ENCODE results near the gene PAXIP1. TPM values are rescaled to one million over a fixed set of nuclear protein-coding genes. Genes with fewer than 3 reads are reported as not detected.

PAXIP1 gene
- total and polyA plus RNA-seq, 7 experiments from 2014 or later: 1.1 to 29.7 (median 9.4) TPM

GRCh38 chr7:154918266-154918665 lies 84.7 kb downstream of the PAXIP1 start:
- Histone ChIP-seq H3K36me3 (ENCODE audit: control insufficient read depth in 2 of 3, insufficient read depth in 3 of 3, low read length in 3 of 3) (no peaks in the 10 kb centered on the region), H3K4me1 (ENCODE audit: control insufficient read depth in 2 of 2, insufficient read depth in 2 of 2, low read length in 2 of 2) (no peaks in the 10 kb centered on the region), H3K27me3 (ENCODE audit: control insufficient read depth in 2 of 2, insufficient read depth in 2 of 2, low read length in 2 of 2) (no peaks in the 10 kb centered on the region), H3K4me3 (ENCODE audit: low read length) (no peak overlapping the region), H3K27ac (ENCODE audit: low read depth, low read length) (no peak overlapping the region), H3K9me3 (ENCODE audit: control insufficient read depth in 2 of 3, low read length in 3 of 3) (no peaks in the 10 kb centered on the region)
- H3K9me3 Mint-ChIP-seq: peaks cover 0 to 2% (median 0%) of the 10 kb centered on the region in 11 donors
- H3K4me3 Mint-ChIP-seq: no peak overlapping the region
- intact Hi-C loops (cut with micrococcal nuclease): no loop called here
- POLR2A ChIA-PET: no interaction called here
- H3K27ac Mint-ChIP-seq: no peak overlapping the region
- H3K4me1 Mint-ChIP-seq: peaks cover 3 to 7% (median 4%) of the 10 kb centered on the region in 7 donors
- H3K27me3 Mint-ChIP-seq: peaks cover 4 to 14% (median 7%) of the 10 kb centered on the region in 5 donors
- no peaks in the 10 kb centered on the region for H3K36me3 Mint-ChIP-seq
- DNase-seq (no peak), ATAC-seq (no peak)
- CTCF ChIA-PET: interaction anchor here (0.5 to 1.4 kb wide), 3 partner anchors 9 to 90 kb away, joined by 3 to 4 read pairs (median 3); no protein-coding TSS in a partner anchor

GRCh38 chr7:154917808-154918160 lies 85.1 kb downstream of the PAXIP1 start:
- Histone ChIP-seq H3K36me3 (ENCODE audit: control insufficient read depth in 2 of 3, insufficient read depth in 3 of 3, low read length in 3 of 3) (no peaks in the 10 kb centered on the region), H3K27me3 (ENCODE audit: control insufficient read depth in 2 of 2, insufficient read depth in 2 of 2, low read length in 2 of 2) (no peaks in the 10 kb centered on the region), H3K9me3 (ENCODE audit: control insufficient read depth in 2 of 3, low read length in 3 of 3) (no peaks in the 10 kb centered on the region), H3K27ac (ENCODE audit: low read depth, low read length) (no peak overlapping the region), H3K4me1 (ENCODE audit: control insufficient read depth in 2 of 2, insufficient read depth in 2 of 2, low read length in 2 of 2) (no peaks in the 10 kb centered on the region), H3K4me3 (ENCODE audit: low read length) (no peak overlapping the region)
- ATAC-seq (no peak), DNase-seq (no peak)
- Mint-ChIP-seq H3K9me3 (peaks cover 0 to 2% (median 0%) of the 10 kb centered on the region in 11 donors), H3K4me1 (peaks cover 3 to 7% (median 4%) of the 10 kb centered on the region in 7 donors), H3K27me3 (peaks cover 4 to 14% (median 7%) of the 10 kb centered on the region in 5 donors), H3K4me3 (no peak overlapping the region), H3K27ac (no peak overlapping the region), H3K36me3 (no peaks in the 10 kb centered on the region)
- CTCF ChIA-PET: interaction anchor here (1.4 kb wide), 1 partner anchor 9 kb away, joined by 3 read pairs; no protein-coding TSS in a partner anchor
- intact Hi-C loops (cut with micrococcal nuclease): no loop called here
- POLR2A ChIA-PET: no interaction called here

DNA sequence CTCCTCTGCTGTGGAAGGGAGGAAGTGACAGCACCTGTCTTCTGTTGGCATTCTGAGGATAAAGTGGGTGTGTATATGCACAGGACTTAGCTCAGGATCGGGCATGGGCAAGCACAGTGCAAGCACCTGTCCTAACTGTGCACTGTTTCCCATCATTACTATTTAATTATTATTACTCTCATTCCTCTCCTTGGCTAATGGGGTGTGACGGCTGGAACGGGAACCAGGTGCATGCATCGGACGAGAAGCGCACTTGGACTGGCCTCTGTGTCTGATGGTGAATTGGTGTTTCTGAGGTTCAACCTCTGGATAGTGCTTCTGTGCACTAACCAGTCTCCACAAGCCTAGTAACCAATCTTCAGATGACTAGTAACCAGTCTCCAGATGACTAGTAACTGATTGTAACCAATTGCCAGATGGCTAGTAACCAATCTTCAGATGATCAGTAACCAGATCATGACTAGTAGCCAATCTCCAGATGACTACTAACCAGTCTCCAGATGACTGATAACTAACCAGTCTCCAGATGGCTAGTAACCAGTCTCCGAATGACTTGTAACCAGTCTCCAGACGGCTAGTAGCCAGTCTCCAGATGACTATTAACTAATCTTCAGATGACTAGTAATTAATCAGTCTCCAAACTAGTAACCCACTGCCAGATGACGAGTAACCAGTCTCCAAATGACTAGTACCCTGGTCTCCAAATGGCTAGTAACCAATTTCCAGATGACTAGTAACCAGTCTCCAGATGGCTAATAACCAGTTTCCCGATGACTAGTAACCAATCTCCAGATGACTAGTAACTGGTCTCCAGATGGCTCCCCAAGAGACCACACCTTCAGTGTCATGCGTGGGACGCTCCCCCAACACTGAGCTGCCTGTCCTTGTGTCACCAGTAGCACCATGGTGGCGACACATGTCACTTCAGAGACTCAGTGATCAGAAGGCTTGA lies 85.8 kb downstream of the PAXIP1 start:
- Mint-ChIP-seq H3K4me3 (no peak overlapping the region), H3K4me1 (peaks cover 3 to 7% (median 4%) of the 10 kb centered on the region in 7 donors), H3K36me3 (no peaks in the 10 kb centered on the region), H3K27ac (no peak overlapping the region), H3K27me3 (peaks cover 4 to 14% (median 6%) of the 10 kb centered on the region in 5 donors), H3K9me3 (no peaks in the 10 kb centered on the region)
- H3K36me3 ChIP-seq (ENCODE audit: control insufficient read depth in 2 of 3, insufficient read depth in 3 of 3, low read length in 3 of 3): no peaks in the 10 kb centered on the region
- no peaks in the 10 kb centered on the region for H3K27me3 ChIP-seq (ENCODE audit: control insufficient read depth in 2 of 2, insufficient read depth in 2 of 2, low read length in 2 of 2)
- H3K4me3 ChIP-seq (ENCODE audit: low read length): no peak overlapping the region
- no peak overlapping the region for H3K27ac ChIP-seq (ENCODE audit: low read depth, low read length)
- no peaks in the 10 kb centered on the region for H3K9me3 ChIP-seq (ENCODE audit: control insufficient read depth in 2 of 3, low read length in 3 of 3)
- DNase-seq (no peak), ATAC-seq (no peak)
- ChIA-PET POLR2A (no interaction called here), CTCF (interaction anchor here (1.4 kb wide), 1 partner anchor 10 kb away, joined by 3 read pairs; no protein-coding TSS in a partner anchor)
- intact Hi-C loops (cut with micrococcal nuclease): no loop called here
- H3K4me1 ChIP-seq (ENCODE audit: control insufficient read depth in 2 of 2, insufficient read depth in 2 of 2, low read length in 2 of 2): no peaks in the 10 kb centered on the region

- H3K36me3 ChIP-seq (ENCODE audit: control insufficient read depth in 2 of 3, insufficient read depth in 3 of 3, low read length in 3 of 3): no peaks in the 10 kb centered on the region
- ChIA-PET POLR2A (interaction anchor here (3.0 kb wide), 1 partner anchor 12 kb away, joined by 14 read pairs; no protein-coding TSS in a partner anchor), CTCF (interaction anchor here (4.9 kb wide), 1 partner anchor 35 kb away, joined by 27 read pairs; no protein-coding TSS in a partner anchor)
- peaks cover 4 to 14% (median 4%) of the 10 kb centered on the region in 5 donors for H3K27me3 Mint-ChIP-seq
- peaks cover 0 to 2% (median 0%) of the 10 kb centered on the region in 11 donors for H3K9me3 Mint-ChIP-seq
- H3K27ac ChIP-seq (ENCODE audit: low read depth, low read length): no peak overlapping the region
- H3K27ac Mint-ChIP-seq: no peak overlapping the region
- no peak overlapping the region for H3K4me3 Mint-ChIP-seq
- no peaks in the 10 kb centered on the region for H3K4me1 ChIP-seq (ENCODE audit: control insufficient read depth in 2 of 2, insufficient read depth in 2 of 2, low read length in 2 of 2)
- H3K4me1 Mint-ChIP-seq: peaks cover 3 to 7% (median 4%) of the 10 kb centered on the region in 7 donors
- no peaks in the 10 kb centered on the region for H3K9me3 ChIP-seq (ENCODE audit: control insufficient read depth in 2 of 3, low read length in 3 of 3)
- DNase-seq (no peak), ATAC-seq (no peak)
- H3K27me3 ChIP-seq (ENCODE audit: control insufficient read depth in 2 of 2, insufficient read depth in 2 of 2, low read length in 2 of 2): no peaks in the 10 kb centered on the region
- H3K4me3 ChIP-seq (ENCODE audit: low read length): no peak overlapping the region
- H3K36me3 Mint-ChIP-seq: peaks cover 0 to 2% (median 0%) of the 10 kb centered on the region in 5 donors
- intact Hi-C loops (cut with micrococcal nuclease): no loop called here
Observed at GRCh38 chr7:154916381-154916780, 86.5 kb downstream of the PAXIP1 start.

DNA sequence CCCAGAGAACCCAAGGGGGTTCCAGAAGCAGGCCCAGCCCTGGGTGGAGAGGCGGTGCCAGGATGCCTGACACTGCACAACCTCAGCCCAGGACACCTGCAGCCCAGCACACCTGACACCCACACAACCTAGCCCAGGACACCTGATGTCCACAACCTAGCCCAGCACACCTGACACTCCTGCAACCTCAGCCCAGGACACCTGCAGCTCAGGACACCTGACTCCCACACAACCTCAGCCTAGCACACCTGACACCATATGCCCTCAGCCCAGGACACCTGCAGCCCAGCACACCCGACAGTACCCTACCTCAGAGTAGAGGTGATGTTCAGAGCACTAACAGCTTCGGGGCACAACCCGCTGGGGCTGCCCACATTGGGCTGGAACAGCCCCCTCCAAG lies 87.3 kb downstream of the PAXIP1 start:
- ChIA-PET POLR2A (interaction anchor here (3.0 kb wide), 1 partner anchor 13 kb away, joined by 14 read pairs; no protein-coding TSS in a partner anchor), CTCF (interaction anchor here (0.5 to 4.9 kb wide), 4 partner anchors 11 to 429 kb away, joined by 3 to 27 read pairs (median 3); no protein-coding TSS in a partner anchor)
- no peaks in the 10 kb centered on the region for H3K36me3 ChIP-seq (ENCODE audit: control insufficient read depth in 2 of 3, insufficient read depth in 3 of 3, low read length in 3 of 3)
- H3K4me1 ChIP-seq (ENCODE audit: control insufficient read depth in 2 of 2, insufficient read depth in 2 of 2, low read length in 2 of 2): no peaks in the 10 kb centered on the region
- H3K9me3 ChIP-seq (ENCODE audit: control insufficient read depth in 2 of 3, low read length in 3 of 3): no peaks in the 10 kb centered on the region
- intact Hi-C loops (cut with micrococcal nuclease): no loop called here
- H3K4me1 Mint-ChIP-seq: peaks cover 3 to 7% (median 4%) of the 10 kb centered on the region in 7 donors
- no peak overlapping the region for H3K27ac Mint-ChIP-seq
- no peak for DNase-seq
- peak overlapping the region in 2 of 10 donors; percentile 43 to 50 for H3K4me3 Mint-ChIP-seq
- H3K27me3 Mint-ChIP-seq: peaks cover 4 to 14% (median 4%) of the 10 kb centered on the region in 5 donors
- no peak overlapping the region for H3K4me3 ChIP-seq (ENCODE audit: low read length)
- H3K27me3 ChIP-seq (ENCODE audit: control insufficient read depth in 2 of 2, insufficient read depth in 2 of 2, low read length in 2 of 2): no peaks in the 10 kb centered on the region
- peaks cover 0 to 5% (median 0%) of the 10 kb centered on the region in 5 donors for H3K36me3 Mint-ChIP-seq
- H3K9me3 Mint-ChIP-seq: peaks cover 0 to 9% (median 3%) of the 10 kb centered on the region in 11 donors
- H3K27ac ChIP-seq (ENCODE audit: low read depth, low read length): no peak overlapping the region
- no peak for ATAC-seq

DNA sequence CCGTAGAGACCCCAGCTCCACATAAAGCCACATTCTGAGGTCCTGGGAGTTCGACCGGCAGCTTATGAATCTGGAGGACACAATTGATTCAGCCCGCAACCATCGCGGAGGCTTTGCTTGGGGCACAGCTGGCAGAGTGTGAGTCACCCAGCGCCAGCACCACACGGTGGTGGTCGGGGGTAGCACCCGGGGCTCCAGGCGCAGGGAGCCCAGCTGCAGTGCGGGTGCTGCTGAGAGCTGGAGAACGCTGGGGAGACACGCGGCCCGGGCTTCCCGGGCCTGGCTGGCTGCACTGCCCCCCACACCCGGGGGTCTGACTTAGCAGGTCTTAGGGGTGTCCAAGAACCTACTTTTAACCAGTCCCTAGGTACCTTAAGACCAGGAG lies 87.9 kb downstream of the PAXIP1 start:
- no peaks in the 10 kb centered on the region for H3K36me3 ChIP-seq (ENCODE audit: control insufficient read depth in 2 of 3, insufficient read depth in 3 of 3, low read length in 3 of 3)
- CTCF ChIA-PET: interaction anchor here (0.5 to 4.9 kb wide), 6 partner anchors 9 to 430 kb away, joined by 3 to 27 read pairs (median 12); no protein-coding TSS in a partner anchor
- peaks cover 0 to 5% (median 0%) of the 10 kb centered on the region in 5 donors for H3K36me3 Mint-ChIP-seq
- no peak for ATAC-seq
- DNase-seq: peak in 2 of 9 donors; percentile 7 to 10
- peaks cover 4 to 14% (median 4%) of the 10 kb centered on the region in 5 donors for H3K27me3 Mint-ChIP-seq
- H3K4me1 Mint-ChIP-seq: peaks cover 3 to 7% (median 4%) of the 10 kb centered on the region in 7 donors
- no peaks in the 10 kb centered on the region for H3K4me1 ChIP-seq (ENCODE audit: control insufficient read depth in 2 of 2, insufficient read depth in 2 of 2, low read length in 2 of 2)
- H3K27me3 ChIP-seq (ENCODE audit: control insufficient read depth in 2 of 2, insufficient read depth in 2 of 2, low read length in 2 of 2): no peaks in the 10 kb centered on the region
- H3K4me3 ChIP-seq (ENCODE audit: low read length): no peak overlapping the region
- no peaks in the 10 kb centered on the region for H3K9me3 ChIP-seq (ENCODE audit: control insufficient read depth in 2 of 3, low read length in 3 of 3)
- H3K4me3 Mint-ChIP-seq: peak overlapping the region in 6 of 10 donors; percentile 29 to 95 (median 86)
- no peak overlapping the region for H3K27ac Mint-ChIP-seq
- POLR2A ChIA-PET: interaction anchor here (3.0 kb wide), 1 partner anchor 13 kb away, joined by 14 read pairs; no protein-coding TSS in a partner anchor
- peaks cover 0 to 9% (median 3%) of the 10 kb centered on the region in 11 donors for H3K9me3 Mint-ChIP-seq
- H3K27ac ChIP-seq (ENCODE audit: low read depth, low read length): no peak overlapping the region
- intact Hi-C loops (cut with micrococcal nuclease): loop anchor here (5.0 kb wide), 2 partner anchors 382 to 822 kb away; partner anchors contain the start of gene INSIG1 (in 1 of the 2)
